Neutrophil (primary cell): ENCODE measurements around the gene FYTTD1.

Experiments used
- H3K27ac ChIP-seq: fragments of 200-600 bp; sonication (generic); 2 replicates; pipeline ENCODE4 v1.5.1; 2016; ENCODE audit warnings: mild to moderate bottlenecking, moderate library complexity
- H3K27me3 ChIP-seq: fragments of 200-600 bp; sonication (generic); 2 replicates; pipeline ENCODE4 v1.6.0; 2016; ENCODE audit warnings: mild to moderate bottlenecking
- H3K36me3 ChIP-seq: fragments of 200-600 bp; sonication (generic); 2 replicates; pipeline ENCODE4 v1.5.1; 2017
- H3K4me1 ChIP-seq, 2 experiments: fragments of 200-600 bp in 1 of 2; sonication (generic) in 1 of 2; 1 replicate in 1 of 2; 2 replicates in 1 of 2; pipeline versions ENCODE4 v1.5.1 to v1.6.1; 2013 to 2016; ENCODE audit warnings: low read depth in 1 of 2, low read length in 1 of 2, mild to moderate bottlenecking in 1 of 2, moderate library complexity in 1 of 2; ENCODE audit not compliant: control insufficient read depth in 1 of 2, insufficient read depth in 1 of 2
- H3K4me3 ChIP-seq, 2 experiments: fragments of 200-600 bp in 1 of 2; sonication (generic) in 1 of 2; 1 replicate in 1 of 2; 2 replicates in 1 of 2; pipeline ENCODE4 v1.5.1; 2013 to 2016; ENCODE audit warnings: low read depth in 1 of 2, low read length in 1 of 2, mild to moderate bottlenecking in 1 of 2, moderate library complexity in 1 of 2
- H3K9me3 ChIP-seq: fragments of 200-600 bp; sonication (generic); 2 replicates; pipeline ENCODE4 v1.5.1; 2016
- CTCF ChIP-seq: fragments of 200-600 bp; sonication (generic); IDR thresholded peaks from 2 replicates; pipeline ENCODE4 v1.5.1; 2016; ENCODE audit warnings: antibody characterized with exemption

Gene FYTTD1

GRCh38 chr3:197750396-197750831, 731 bp downstream of the FYTTD1 start:
- no peaks in the 10 kb centered on the region for H3K9me3 ChIP-seq
- no peaks in the 10 kb centered on the region for H3K27me3 ChIP-seq
- H3K36me3 ChIP-seq = no peaks in the 10 kb centered on the region
- H3K4me3 ChIP-seq = peak overlapping the region; percentile 79 to 93
- TF ChIP-seq CTCF = peak; percentile 11
- peak overlapping the region; percentile 89 for H3K27ac ChIP-seq
- peaks cover 27 to 37% of the 10 kb centered on the region in 2 experiments for H3K4me1 ChIP-seq

- H3K27ac ChIP-seq = peak overlapping the region; percentile 89
- H3K27me3 ChIP-seq = no peaks in the 10 kb centered on the region
- H3K9me3 ChIP-seq = no peaks in the 10 kb centered on the region
- H3K36me3 ChIP-seq = no peaks in the 10 kb centered on the region
- TF ChIP-seq CTCF = no peak
- peak overlapping the region; percentile 79 to 93 for H3K4me3 ChIP-seq
- peaks cover 27 to 37% of the 10 kb centered on the region in 2 experiments for H3K4me1 ChIP-seq
Measured at GRCh38 chr3:197750858-197751737, 1.4 kb downstream of the FYTTD1 start.

GRCh38 chr3:197752107-197752506, 2.4 kb downstream of the FYTTD1 start:
- peaks cover 27 to 30% of the 10 kb centered on the region in 2 experiments for H3K4me1 ChIP-seq
- no peaks in the 10 kb centered on the region for H3K27me3 ChIP-seq
- no peaks in the 10 kb centered on the region for H3K9me3 ChIP-seq
- H3K36me3 ChIP-seq = no peaks in the 10 kb centered on the region
- no peak overlapping the region for H3K27ac ChIP-seq
- H3K4me3 ChIP-seq = no peak overlapping the region
- TF ChIP-seq CTCF = no peak

GRCh38 chr3:197753263-197753662, 3.6 kb downstream of the FYTTD1 start:
- H3K27ac ChIP-seq = no peak overlapping the region
- no peak for TF ChIP-seq CTCF
- H3K27me3 ChIP-seq = no peaks in the 10 kb centered on the region
- H3K4me3 ChIP-seq = no peak overlapping the region
- H3K36me3 ChIP-seq = peaks cover 5% of the 10 kb centered on the region
- peaks cover 26 to 27% of the 10 kb centered on the region in 2 experiments for H3K4me1 ChIP-seq
- no peaks in the 10 kb centered on the region for H3K9me3 ChIP-seq

DNA sequence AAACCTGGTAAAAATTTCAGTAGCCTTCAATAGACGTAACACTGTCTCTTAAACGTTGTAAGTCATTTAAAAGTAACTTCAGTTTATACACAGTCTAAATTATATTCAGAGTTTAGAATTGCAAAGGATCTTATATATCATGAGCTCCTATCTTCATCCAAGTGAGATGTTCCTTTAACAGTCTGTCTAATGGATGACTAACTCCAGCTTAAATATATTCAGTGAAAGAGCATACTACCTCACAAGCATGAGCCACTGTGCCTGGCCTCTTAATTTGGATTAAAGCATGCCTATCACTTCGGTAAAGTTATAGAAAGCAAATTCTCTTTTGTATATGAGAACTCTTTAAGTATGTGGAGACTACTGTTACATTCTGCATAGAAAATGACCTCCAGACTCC, 7.0 kb downstream of the FYTTD1 start:
- no peak for TF ChIP-seq CTCF
- Histone ChIP-seq H3K36me3 (peaks cover 29% of the 10 kb centered on the region), H3K4me3 (no peak overlapping the region), H3K27ac (no peak overlapping the region), H3K4me1 (peaks cover 4 to 6% of the 10 kb centered on the region in 2 experiments), H3K27me3 (no peaks in the 10 kb centered on the region), H3K9me3 (no peaks in the 10 kb centered on the region)
